NCI-H2029 treated with DMSO at 0.1 percent for 48 hours (cell line): ENCODE results near the gene TSC22D1.

Experiments used
- DNase-seq: peaks from one replicate; lab custom pipeline; 2025; lab: John Stamatoyannopoulos, UW

TSC22D1 gene

GRCh38 chr13:44452418-44452817, 123.7 kb downstream of the TSC22D1 start:
- DNase-seq, result no peak

- DNase-seq, result no peak
These were observed 124.5 kb downstream of the TSC22D1 start for GRCh38 chr13:44451651-44452050.

GRCh38 chr13:44451126-44451525, 125.0 kb downstream of the TSC22D1 start:
- no peak for DNase-seq

DNA sequence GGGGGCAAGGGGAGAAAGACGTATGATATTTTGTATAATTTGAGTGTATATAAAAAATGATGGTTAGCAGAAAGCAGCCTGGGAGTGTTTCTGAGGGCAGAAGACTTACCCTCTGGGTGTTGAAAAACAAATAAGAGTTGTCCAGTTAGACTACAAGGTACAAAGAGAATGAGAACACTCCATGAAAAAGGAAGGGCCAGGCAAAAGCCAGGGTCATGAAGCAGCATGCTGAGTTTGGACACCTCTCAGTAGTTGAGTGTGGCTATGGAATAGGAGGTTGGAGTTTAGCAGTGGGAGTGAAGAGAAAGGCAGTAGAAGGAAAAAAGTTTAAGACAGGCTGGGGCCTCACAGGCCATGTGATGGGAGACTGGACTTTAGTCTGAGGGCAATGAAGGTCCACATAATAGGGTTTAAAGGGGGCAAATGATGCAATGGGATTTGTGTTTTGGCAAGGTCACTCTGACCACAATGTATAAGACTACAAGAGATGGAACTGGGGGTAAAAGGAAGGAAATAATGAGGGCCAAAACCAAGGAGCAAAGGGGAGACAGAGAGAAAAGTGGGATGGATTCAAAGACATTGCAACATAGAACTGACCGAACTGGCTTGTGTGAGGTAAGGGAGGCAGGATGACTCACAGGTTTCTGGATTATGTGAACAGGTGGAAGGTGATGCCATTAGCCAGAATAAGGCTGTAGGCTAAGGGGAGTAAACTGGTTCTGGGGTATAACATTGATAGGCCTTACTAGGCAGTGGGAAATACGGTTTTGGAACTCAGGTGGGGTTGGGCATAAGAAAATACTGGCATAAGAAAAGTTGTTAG, 125.9 kb downstream of the TSC22D1 start:
- no peak for DNase-seq

DNA sequence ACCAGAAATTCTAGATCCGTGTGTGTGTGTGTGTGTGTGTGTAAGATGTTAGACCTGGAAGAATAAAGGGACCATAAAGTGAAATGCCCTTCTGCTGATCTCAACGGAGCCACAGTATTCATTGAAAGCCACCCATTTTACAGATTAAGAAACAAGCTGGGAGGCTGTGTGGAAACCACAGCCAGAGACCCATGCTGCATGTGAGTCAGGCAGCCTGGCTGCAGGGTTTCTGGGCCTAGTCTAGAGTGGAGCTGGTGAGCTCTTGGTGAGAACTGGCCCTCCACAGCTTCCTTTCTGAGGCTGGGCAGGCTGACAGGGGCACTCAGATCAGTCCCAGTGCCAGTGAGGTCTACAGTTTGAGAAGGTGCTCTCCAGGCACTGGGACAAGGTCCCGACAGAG, 127.3 kb downstream of the TSC22D1 start:
- DNase-seq, result no peak

GRCh38 chr13:44448373-44448772, 127.8 kb downstream of the TSC22D1 start:
- DNase-seq, result no peak

GRCh38 chr13:44447783-44448321, 128.3 kb downstream of the TSC22D1 start:
- no peak for DNase-seq

DNA sequence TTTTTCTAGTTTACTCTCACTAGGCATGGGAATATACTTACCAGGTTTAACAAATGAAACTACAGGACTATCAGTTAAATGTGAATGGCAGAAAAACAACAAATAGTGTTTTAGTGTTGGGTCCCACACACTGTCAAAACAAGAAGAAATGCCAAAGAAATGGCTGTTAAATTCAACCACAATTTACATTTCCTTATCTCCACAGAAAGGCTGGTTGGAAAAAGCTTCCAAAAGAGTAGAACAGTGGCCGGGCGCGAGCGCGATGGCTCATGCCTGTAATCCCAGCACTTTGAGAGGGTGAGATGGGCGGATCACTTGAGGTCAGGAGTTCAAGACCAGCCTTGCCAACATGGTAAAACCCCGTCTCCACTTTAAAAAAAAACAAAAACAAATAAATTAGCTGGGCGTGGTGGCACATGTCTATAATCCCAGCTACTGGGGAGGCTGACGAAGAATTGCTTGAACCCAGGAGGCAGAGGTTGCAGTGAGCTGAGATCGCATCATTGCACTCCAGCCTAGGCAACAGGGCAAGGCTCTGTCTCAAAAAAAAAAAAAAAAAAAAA, 136.0 kb downstream of the TSC22D1 start:
- DNase-seq, result no peak

DNA sequence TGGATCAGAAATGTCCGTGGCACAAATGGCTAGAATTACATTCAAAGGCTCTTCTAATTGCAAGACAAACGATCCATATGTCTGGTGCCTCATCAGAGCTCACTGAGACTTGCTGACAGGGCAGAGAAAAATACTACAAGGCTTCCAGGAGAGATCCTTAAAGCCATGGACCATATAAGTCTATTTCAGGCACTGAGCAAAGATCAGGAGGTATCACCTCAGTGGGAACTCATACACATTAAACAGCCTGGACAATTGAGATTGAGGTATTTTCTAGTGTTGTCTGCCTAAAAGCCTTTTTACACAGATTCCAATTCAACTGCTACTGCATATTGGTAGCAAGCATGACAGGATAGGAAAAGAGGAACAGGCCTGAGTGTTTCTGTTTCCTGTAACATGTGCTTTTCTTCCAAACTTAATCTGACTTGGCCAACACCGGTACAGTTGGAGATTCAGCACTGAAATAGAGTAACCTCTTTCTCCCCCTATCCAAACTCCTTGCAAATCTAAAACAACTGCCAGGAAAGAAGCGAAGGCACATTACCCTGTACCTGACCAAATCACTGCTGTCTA, 136.6 kb downstream of the TSC22D1 start:
- no peak for DNase-seq

DNA sequence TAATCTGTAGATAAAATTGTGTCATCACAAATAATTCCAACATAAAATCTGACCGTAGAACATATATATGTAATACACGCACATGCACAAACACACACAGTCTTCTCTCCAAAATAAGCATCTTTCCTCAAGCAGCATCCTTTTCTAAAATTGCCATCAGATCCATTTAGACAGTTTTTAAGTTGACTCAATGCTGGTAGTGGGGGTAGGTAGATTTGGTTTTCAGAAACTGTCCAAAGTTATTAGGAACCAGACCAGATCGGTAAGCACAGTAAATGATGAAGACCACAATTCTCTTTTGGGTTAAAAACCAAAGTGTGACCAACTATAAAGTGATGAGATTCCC, 137.9 kb downstream of the TSC22D1 start:
- no peak for DNase-seq

- DNase-seq, result peak; percentile 34
These were observed 138.5 kb downstream of the TSC22D1 start for GRCh38 chr13:44437356-44438233.

DNA sequence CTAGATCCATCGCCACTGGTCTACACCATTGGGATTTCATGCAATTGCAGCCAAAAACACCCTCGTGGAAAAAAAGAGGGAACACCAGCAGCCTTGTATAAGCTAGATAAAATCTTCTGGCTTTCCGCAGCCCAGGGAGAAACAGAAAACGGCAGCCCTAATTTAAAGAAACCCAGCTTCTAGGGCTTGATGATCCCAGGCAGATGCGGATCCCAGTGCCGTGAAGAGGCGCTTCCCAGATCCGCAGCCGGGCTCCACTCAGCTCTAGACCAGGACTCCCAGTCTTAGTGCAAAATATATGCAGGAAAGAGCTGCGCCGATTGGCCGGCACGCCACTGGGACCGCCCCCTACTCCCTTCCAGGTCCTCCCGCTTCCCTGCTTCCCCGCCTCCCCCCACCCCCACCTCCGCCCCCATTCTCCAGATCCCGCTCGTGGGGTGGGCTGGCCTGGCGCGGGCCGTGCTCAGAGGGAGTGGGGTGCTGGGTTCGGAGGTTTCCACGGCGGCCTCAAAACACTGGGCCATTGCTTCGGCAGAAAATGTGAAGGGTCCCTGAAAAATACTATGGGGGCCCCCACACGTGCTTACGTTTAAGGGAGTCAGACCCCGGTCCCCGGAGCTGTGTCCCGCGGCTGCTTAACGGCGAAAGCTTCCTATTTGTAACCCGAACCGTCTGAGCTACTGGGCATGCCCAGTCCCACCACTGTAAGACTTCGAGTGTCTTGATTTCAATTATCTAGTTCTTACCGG, 139.4 kb downstream of the TSC22D1 start:
- DNase-seq, result peak; percentile 54

DNA sequence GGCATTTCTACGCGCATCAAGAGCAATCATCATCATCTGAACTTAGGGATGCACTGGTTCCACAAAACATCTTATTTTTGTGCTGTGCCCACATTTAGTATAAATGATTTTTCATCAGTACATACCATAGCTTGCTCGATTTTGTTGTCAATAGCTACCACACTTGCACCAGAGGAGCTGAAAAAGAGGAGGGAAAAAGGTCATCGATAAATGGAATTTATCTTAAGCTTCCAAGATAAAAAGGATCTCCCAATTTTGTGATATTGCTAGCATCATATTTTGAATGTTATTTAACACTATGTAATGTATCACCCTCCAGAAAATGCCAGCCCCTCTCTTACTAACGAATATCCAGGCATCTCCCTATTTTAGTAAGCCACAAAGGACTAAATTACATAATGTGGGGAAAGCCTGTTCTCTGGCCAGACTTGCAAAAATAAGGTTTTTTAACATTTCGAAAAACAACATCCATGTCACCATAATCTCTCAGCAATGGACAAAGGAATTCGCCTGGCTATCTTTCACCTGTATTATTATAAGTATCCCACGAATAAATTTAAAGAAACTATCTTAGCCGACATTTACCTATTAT, 140.1 kb downstream of the TSC22D1 start:
- no peak for DNase-seq

DNA sequence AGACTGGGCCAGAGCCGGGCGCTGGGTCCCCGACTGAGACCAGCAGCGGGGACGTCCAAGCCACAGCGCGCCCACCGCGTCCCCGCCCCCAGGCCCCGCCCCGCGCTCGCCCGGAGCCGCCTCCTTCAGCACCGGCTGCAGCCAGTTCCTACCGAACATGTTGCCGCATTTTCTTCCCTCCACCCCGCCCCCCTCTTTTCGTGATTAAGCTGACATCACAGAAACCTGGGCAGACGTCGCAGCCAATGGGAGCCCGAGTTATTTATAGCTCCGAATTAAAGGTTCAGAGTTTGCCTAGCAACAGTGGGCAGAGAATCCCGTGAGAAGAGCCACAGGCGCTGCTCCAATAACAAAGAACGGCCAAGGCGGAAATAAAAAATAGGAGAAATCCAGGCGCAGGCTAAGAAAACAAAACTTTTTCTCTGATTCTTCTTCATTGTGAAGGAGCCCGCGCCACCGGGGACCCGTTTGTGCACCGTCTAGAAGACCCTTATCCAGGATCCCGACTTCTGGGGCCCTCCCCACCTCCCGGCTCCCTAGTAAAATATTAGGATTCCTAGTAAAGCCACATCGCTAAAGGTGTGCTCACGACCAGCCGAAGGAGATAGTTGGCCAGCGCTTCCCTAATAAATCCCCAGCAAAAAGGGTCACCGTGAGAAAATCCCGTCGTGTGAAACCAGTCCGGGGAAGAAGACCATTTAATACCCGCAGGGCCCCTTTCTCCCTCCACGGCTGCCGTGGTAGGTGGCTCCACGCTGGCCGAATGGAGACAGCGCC, 140.8 kb downstream of the TSC22D1 start:
- DNase-seq, result peak; percentile 89

- DNase-seq, result no peak
These were observed 141.4 kb downstream of the TSC22D1 start for GRCh38 chr13:44434766-44435141.

GRCh38 chr13:44433863-44434765, 142.0 kb downstream of the TSC22D1 start:
- DNase-seq, result no peak

DNA sequence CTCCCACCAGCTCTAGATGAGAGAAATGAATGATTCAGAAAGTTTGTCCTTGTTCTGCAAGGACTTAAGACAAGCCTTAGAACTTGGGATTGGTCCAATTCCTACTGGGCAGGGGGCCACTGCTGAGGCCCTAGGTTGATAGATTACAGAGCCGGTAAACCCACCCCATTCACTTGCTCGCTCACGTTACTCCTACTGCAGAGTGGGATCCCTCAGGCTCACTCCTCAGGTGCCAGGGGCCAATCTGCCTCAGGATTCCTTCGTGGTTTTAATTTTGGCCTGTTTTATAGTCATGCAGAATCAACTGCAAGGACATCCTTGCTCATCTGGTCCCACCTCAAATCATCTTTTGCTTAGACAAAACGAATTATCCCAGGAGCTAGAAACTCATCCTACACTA, 143.5 kb downstream of the TSC22D1 start:
- DNase-seq, result no peak

GRCh38 chr13:44431150-44431549, 145.0 kb downstream of the TSC22D1 start:
- no peak for DNase-seq

DNA sequence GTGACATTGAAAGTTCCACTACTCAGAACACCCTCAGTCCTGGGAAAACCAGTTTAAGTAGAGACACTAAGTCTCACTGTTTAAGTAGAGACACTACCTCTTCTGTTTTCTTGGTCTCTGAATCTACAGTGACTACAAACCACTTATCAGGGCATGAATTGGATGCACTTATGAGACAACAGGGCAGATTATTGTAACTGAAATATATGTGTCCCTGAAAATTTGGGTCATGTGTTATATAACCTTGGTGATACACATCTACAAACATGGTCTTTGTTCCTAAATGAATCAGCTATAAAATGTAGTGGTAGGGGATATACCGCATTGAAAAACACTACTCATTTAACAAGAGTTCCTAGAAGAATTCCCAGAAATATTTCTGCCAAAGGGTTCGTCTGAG, 146.8 kb downstream of the TSC22D1 start:
- DNase-seq, result no peak
